Stimulated activated CD8-positive, alpha-beta memory T cell treated with anti-CD3 and anti-CD28 coated beads, Interleukin-4, amount 100 ng/mL, for 48 hours (primary cell): ENCODE data around the gene CAMKMT.

Experiments
- DNase-seq: peaks from one replicate; pipeline ENCODE4 v3.0.0-alpha.2; 2020

Gene CAMKMT

DNA sequence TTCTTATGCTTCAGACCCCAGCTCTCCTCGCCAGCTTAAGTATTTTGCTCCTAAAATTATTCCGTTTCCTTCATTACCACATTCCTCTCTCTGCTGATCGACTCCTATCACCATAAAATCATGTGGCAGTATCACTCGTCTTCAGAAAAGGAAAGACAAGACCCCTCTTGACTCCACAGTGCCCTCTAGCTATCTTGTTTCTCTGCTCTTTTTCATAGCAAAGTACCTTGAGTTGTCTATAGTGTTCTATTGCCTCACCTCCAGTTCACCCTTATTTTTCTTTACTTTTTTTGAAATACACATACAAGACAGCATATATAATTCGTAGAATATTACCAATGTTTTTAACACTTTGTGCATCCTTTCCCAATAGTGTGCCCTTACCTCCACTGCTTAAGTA lies 306.6 kb downstream of the CAMKMT start:
- DNase-seq, result no peak

DNA sequence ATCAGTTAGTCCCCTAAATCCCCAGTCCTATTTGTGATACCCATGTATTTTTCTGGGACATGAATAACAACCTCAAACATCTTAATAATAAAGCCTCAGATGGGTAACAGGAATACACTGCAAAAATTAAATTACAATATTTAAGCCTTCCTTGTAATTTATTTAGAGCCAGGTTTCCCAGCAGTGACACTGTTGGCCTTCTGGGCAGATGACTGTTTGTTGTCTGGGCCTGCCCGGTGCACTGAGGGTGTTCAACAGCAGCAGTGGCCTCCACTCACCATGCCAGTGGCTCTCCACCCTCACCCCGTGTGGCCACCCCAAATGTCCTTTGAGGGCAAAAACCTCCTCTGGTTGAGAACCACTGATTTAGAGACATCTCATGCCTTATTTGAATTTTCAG lies 309.5 kb downstream of the CAMKMT start:
- DNase-seq, result no peak

DNA sequence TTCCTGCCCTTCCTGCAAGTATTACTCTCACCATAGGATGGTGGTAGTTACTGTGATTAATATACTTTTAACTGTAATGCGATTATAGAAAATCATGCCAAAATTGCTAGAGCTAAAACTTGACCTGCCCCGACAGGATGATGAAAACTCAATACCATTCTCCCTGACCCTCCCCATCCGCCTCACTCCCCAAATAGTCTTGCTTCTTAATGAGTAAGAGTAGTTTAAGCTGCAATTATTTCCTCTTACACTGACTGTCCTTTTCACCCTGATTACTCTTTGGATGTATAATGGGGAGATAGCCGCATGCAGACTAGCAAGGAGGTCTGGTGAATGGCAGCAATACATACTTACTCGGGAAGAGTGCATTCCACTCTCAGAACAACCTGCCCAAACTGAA lies 310.2 kb downstream of the CAMKMT start:
- no peak for DNase-seq

DNA sequence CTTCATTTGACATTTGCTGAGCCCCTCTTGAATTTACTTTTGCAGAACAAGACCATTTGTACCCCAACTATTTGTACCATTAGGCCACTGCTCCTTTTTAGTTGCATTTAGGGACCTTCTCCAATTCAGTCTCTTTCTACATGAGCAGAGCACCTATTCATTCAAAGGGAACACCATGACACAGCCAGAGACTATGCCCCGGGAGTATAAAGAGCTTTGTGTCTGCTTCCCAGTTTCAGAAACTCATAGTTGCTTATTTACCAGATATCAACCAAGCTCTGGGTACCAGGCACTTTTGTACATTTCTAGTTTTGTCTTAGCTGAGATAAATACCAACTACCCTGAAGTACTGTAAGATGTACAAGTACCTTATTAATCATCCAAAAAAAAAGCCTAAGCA lies 310.7 kb downstream of the CAMKMT start:
- DNase-seq, result no peak

DNA sequence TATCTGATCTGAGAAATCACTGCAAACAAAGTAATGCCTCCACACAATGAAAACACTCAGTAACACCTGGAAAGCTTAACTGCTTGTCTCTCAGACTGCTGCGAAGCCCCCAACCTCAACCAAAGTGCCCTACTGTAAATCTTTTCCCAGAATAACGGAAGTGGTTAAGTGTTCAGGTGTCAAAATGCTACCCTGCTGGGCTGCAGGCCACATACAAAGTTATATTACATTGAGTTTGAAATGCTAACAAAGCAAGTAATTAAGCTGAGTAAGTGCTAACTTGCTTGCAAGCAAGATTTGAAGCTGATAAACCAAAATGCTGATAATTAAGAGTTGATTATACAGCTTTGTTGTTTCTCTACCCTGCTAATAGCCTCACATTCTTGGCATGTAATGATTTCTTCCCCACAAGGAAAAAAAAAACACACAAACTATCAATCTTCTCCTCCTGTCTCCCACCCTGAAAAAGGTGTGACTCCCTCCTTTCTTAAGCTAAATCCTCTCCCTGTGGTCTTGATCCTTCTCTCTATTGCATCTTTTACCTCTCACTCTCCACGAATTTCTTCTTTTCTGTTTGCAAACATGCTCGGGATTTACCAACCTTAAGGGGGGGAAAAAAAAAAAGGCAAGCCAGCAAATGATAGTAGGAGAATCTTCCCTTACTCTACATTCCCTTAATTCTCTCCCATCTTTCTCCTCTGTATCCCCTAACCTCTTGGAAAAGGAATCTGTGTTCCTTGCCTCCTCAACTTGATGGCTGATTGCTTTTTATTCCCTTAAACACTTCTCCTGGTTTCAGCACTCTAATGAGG lies 312.9 kb downstream of the CAMKMT start:
- DNase-seq, result no peak

DNA sequence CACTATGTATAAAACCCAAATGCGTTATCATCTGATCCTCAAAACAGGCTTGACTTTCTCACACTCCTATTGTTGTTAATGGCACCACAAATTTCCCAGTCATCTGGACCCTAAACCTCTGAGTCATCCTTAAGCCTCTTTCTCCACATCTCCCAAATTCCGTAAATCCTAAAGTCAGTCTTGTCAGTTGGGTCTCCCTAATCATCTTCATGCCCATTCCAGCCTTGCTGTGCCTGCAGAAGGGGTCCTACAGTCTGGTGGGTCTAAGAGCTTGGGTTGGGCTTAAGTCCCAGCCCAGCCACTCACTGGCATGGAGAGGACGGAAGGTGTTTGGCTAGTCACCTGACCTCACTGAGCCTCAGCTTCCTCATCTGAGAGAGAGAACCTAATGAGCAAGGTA lies 314.6 kb downstream of the CAMKMT start:
- no peak for DNase-seq

DNA sequence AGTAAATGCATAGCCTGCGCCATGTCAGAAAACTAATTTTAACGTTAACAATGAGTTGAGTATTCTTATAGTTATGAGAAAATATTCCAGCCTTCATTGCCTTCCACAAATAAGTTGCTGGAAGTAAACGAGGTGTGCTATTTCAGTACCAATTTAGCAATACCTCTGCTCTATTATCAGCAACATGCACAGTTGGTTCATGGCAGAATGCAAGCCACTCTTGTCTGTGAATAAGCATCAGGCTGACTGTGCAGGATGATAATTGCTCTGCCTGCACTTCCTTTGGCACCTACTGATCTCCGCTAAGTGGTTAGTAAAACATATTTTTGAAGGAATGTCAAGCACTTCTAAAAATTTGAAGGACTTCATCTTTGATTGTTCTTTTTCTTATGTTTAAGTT lies 317.8 kb downstream of the CAMKMT start:
- no peak for DNase-seq

DNA sequence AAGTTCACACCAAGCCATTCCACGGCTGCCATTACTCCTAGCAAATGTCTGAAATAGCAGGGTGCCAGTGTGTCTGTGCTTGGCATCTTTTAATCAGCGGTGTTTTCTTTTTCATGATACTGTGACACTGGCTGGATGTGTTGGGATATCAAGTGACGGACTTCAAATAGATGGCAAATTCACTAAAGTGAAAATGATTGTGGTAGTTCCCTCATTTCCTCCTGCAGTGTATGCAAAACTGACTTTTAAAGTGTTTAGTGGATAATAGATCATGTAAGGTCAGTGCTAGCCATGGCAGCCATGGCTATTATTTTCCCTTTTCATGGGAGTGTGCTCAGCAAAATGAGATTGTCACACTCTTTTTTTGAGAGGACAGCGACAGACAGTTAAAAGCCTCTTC lies 318.2 kb downstream of the CAMKMT start:
- no peak for DNase-seq

DNA sequence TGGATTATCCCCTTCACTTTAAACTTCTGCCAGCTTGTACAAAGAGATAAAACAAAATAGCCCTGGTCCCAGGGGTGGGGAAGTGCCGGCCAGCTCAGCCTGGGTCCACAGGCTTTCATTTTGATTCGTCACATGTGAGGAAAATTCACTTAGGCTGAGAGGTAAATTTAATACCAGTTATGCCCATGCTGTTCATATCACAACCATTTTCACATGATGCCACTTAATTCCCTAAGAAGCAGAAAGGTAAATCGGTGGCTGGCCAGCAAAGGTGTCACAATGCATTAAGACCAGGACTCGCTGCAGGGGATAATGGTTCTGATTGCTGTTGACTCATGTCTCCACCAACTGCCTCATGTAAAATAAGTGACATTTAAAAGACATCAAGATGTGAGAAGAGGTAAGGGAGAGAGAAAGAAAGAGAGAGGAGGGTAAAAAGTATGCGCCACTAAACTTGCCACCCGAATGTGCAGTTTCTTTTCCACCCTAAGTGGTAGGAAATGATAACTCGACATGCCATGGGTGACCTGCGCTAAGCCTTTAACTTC lies 318.8 kb downstream of the CAMKMT start:
- DNase-seq, result no peak

DNA sequence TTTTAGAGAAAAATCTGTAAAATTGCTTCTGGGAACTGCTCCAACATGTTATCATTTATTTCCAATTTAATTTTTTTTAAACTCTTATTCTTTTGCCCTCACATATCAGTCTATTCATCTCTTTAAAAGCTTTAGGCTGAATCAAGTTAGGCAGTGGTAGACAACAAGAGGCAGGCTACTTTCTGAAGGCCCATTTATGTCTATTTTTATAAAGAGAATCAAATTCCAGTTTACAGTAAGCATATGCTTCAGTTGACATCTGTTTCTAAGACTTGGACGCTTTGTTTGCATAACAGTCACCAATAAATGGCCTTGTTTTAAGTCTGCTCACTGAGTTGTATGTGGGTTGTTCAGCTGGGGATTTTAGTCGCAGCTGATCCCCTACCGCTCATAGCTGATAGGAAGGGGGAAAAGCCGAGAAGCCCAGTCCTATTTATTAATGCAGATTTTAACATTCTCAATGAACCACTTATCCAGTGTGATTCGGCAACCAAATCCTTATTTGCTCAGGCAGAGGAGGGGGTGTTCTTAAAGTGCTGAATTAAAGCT lies 319.3 kb downstream of the CAMKMT start:
- no peak for DNase-seq

DNA sequence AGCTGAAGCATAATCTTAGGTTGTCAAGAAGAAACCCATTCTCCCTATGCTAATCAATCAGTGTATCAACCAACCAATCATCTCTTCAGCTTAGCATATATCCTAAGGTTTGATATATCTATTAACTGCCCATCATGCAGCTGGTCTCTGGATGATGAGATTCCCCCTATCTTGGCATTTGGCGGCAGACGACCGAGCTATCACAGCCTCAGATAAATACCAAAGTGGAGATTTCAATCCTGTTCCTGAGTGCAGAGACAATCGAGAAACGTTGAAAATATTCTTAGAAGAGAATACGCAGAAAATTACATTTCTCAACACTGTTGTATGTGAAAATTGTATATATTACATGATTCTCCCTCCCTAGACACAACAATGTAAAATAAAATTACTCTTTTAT lies 320.7 kb downstream of the CAMKMT start:
- DNase-seq, result no peak

DNA sequence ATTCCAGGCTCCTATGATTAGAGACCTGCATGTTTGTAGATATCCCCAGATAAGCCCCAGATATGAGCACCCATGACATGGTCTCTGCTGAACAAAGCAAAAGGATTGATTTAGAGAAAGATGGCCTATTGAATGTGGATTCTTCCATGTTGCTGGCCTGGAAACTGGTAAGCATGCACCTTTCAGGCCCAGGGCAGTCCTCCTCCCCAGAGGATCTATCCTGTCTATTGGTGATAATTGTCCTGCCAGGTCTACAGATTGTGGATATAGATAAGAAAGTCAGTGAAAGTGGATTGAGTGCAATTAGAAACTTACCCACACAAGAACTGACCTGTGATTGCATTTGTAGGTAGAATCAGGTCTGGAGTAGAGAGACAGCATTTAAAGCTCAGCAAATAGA lies 322.8 kb downstream of the CAMKMT start:
- no peak for DNase-seq

DNA sequence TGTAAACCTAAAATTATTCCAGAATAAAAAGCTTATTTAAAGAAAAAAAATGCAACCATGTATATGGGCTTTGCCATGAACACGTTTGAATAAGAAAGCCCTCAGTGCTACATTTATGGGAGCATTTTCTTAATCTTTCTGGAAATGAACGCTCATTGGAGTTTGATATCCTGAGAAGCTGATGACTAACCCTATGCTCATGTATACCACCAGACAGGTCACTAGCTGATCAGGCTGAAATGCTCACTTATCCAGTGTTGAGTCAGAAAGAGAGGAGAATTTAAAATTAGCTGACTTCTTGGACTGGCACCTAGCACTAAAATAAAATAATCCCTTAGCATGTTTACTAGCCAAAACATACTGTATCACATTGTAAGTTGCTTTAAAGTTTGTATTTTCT lies 324.8 kb downstream of the CAMKMT start:
- DNase-seq, result no peak

DNA sequence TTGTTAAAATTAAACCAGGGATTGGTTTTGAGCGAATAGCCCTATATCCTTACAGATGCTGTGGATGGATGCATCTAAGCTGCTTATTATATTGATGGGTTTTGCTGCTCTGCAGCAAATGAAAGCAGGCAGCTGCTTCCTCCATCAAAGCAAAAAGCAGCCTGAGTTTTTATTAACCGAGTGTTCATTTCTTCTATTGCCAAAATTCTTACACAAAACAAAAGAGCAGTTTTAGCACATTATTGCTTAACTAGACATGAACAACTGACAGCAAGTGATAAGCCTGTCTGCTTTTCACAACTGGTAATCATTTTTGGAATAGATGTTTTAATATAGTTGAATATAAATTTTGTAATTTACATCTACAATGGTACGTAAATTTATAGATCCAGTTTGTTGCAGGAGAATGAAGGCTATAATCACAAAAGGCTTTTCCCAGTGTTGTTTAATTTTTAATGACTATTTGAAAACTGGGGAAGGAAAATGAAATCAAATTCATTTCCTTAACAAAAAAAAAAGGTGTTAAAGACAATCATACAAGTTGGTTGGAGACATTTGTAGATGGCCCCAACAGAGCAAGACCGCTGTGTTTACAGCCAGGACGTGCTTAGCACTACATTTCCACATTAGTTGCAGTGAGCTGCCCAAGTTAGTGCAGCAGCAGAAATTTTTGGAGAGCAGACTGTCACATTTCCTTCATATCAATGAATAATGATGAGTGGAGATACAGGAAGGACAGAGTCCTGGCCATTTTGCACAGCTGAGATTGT lies 326.1 kb downstream of the CAMKMT start:
- no peak for DNase-seq

DNA sequence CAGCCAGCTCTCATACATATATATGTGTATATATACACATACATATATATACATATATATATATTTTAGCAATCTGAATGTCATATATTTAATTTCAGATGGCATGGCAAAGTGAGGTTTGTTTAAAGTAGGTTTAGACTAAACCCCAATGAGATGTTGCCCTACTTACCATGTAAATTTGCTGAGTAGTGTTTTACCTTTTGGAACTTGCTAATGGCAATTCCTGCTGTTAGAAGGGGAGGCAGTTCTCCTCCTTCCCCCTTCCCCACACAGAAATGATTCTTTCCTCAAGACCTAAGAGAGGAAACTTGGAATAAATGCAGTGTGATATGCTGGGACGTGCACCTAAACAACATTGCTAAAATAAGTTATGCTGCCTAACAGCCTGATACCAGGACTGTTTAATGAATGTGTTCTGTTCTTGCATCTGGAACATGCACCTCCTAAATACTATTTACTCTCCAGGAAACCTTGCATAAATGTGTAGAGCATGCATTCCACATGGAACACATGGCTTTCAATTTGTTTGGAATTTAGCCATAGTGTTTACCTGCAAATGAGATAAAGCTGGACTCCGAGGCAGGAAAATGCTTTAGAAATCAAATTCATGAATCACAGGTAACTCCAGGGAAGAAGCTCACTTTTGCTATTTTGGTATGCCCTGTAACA lies 326.8 kb downstream of the CAMKMT start:
- no peak for DNase-seq

DNA sequence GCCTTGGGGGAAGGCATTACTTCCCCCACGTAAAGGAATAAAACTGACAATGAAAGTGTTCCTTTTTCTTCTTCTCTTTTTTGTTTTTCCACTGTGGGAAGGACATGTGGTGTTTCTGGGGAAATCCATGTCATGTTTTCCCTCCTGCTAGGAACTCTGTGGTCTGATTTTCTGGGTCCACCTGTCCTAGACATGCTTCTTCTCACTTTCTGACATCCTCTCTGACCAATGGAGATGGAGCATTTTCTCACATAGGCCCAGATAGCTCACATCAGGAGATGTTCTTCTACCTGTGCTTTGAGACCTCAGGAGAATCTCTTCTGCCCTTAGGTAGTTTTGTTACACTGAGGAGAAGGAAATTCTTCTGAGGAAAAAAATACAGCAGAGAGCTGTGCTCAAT lies 327.8 kb downstream of the CAMKMT start:
- no peak for DNase-seq

DNA sequence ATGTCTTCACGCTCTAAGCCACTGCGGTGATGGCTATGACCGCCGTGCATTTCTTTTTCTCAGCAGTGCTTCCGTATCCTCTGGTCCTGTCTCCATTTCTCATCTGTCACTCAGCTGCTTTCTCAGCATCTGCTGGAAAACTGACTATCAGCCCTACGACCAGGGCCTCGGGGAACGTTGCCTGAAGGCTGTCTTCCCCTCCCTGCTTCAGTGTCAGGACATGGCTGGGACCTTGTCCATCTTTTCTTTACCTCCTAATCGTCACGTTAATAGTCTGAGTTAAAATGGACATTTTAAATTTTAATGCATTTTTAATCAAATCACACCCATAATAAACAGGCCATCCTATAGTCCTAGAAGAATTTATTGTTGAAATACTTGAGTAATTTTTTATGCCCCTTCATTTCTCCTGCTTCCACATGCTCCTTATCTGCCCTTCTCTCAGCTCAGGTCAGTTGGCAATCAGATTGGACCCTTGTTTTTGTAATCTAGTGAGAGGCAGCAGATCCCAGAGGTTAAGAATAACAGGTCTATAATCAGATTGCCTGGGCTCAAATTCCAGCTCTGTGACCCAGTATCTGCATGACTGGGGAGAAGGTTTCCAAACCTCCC lies 329.5 kb downstream of the CAMKMT start:
- DNase-seq, result no peak

DNA sequence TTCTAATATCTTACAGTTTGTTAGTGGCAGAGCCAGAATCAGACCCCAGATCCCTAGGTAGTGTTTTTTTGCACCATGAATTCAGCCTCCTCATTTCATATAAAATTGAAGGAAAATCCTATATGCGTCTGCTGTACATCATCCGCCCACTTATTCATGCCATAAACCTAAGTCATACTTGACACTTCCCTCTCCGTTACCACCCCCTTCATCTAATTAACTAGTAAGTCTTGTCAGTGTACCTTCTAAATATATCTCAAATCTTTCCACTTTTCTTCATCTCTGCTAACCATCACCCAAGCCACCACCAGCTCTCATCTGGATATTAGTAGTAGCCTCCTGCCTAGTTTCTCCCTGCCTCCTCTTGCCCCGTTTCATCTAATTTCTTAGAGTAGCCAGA lies 331.1 kb downstream of the CAMKMT start:
- no peak for DNase-seq

DNA sequence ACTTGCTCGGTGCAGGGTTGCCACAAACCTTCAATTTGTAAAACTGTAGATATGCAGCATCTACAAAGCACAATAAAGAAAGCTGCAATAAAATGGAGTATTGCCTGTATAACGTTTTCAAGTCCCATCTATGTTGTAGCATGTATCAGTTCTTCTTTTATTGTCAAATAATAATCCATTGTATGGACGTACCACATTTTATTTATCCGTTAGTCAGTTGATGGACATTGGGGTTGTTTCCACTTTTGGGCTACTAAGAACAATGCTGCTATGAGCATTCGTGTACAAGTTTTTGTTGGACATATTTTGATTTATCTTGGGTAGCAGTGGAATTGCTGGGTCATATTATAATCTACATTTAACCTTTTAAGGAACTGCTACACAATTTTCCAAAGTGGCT lies 339.1 kb downstream of the CAMKMT start:
- no peak for DNase-seq

DNA sequence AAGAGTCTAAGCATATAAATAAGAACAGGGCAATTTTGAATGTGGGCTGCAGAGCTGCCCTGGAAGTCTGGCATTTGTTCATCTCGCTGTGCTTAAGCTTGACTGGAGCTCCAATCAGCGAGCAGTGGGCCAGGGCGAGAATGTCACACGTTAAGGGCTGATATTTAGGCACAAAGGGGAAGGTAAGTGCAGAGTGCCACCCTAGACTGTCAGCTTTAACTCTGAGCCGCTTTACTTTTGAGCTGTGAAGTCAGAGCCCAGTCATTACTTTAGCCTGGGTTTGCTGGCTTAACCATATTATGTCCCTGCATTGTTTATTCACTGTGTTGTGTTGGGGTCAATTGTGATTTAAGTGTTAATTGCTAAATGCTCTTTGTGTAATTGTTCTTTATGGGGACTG lies 343.6 kb downstream of the CAMKMT start:
- DNase-seq, result no peak

DNA sequence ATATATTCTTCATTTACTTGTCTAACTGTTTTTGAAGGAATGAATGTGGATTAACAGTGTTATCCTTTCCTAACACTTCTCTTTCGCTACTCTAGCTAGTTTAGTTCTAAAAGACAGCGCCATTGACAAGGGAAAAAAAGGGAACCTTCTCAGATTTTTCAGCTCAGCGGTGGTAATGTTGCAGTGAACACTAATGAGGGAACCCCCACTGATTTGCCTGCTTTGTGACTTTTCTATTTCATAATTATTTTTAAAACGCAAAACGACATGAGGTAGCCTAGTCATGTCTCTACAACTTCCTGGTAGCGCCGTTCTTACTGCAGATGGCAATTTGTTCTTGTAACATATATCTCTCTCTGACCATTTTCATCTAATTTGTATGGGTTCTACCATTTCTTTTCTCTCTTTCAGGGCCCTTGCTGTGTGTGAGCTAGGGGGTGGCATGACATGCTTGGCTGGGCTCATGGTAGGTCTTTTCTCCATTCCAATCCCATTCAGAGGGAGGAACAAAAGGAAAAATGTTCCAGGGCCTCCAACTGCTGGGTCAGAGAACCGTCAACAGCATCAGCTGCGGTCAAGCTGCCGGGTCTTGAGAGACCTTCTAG lies 344.2 kb downstream of the CAMKMT start:
- DNase-seq, result no peak
